ENCODE measurements around the gene EIF3B.
"Not testable (repeated sequence)": the region's sequence is repeated elsewhere in the genome, so short reads cannot be mapped to it uniquely, and the experiment has no call there.

EIF3B gene

DNA sequence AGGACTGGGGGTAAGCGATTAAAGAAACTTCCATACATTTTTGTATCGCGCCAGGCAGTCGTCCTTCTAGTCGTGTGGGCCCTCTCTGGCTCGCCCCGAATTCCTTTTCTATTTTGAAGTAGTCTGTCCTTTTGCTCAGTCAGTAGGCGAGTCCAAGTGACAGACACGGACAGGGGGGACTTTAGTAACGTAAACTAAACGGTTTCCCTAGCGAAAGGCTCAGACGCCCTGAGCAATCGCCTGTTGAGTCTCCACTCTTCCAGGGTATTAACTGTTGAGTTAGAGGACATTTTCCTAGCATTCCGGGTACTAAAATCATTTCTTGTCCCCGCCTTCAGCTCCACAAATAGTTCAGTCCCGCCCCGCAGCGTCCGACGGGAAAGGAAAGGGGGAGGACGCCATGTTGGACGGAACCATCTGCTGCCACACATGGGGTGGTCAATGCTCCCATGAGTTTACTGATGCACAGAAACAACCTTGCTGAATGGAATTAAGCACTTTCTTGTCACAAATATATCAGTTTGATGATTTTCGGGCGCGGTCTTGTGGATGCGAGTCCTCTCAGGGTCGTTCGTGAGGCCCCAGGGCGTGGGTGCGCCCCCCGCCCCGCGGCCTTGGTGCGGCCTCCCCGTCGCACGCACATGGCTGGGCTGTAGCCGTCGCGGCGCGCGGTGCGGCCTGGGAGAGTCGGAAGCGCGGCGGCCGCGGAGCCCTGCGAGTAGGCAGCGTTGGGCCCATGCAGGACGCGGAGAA is at the start of gene EIF3B:
Gene EIF3B, plus strand, starts transcription at position 642 of the 753 bp plus-strand sequence. Its CDS starts 95 bp downstream, at position 737.
- Histone ChIP-seq H3K27ac (ENCODE audit: low read length) (peak within 1 kb of the TSS; percentile 95), H2AFZ (ENCODE audit: low read length) (peak within 1 kb of the TSS; percentile 94), H3K4me3 (ENCODE audit: low read length) (peak within 1 kb of the TSS; percentile 89), H3K9me2 (replicated peaks; ENCODE audit: insufficient read depth, low read length) (no peaks in the 10 kb centered on the region), H3K36me3 (replicated peaks; ENCODE audit: insufficient read depth, low read length) (peaks cover 6% of the 10 kb centered on the region; the same call in 1 of the 2 replicates), H3K9me3 (replicated peaks; ENCODE audit: insufficient read depth, low read length) (no peaks in the 10 kb centered on the region), H3K4me2 (ENCODE audit: low read depth, low read length) (peak within 1 kb of the TSS; percentile 80), H4K20me1 (ENCODE audit: insufficient read depth, low read length) (peaks cover 29% of the 10 kb centered on the region), H3K79me2 (ENCODE audit: low read length) (peaks cover 45% of the 10 kb centered on the region), H3K27me3 (replicated peaks; ENCODE audit: insufficient read depth, low read length) (no peaks in the 10 kb centered on the region), H3F3A (ENCODE audit: insufficient read depth, low read length) (peaks cover 7% of the 10 kb centered on the region), H3K9ac (ENCODE audit: low read length) (peak within 1 kb of the TSS; percentile 100), H3K4me1 (ENCODE audit: low read length) (peaks cover 13% of the 10 kb centered on the region)
- DNase-seq = peak; percentile 90
- TF ChIP-seq, protein P1, sequence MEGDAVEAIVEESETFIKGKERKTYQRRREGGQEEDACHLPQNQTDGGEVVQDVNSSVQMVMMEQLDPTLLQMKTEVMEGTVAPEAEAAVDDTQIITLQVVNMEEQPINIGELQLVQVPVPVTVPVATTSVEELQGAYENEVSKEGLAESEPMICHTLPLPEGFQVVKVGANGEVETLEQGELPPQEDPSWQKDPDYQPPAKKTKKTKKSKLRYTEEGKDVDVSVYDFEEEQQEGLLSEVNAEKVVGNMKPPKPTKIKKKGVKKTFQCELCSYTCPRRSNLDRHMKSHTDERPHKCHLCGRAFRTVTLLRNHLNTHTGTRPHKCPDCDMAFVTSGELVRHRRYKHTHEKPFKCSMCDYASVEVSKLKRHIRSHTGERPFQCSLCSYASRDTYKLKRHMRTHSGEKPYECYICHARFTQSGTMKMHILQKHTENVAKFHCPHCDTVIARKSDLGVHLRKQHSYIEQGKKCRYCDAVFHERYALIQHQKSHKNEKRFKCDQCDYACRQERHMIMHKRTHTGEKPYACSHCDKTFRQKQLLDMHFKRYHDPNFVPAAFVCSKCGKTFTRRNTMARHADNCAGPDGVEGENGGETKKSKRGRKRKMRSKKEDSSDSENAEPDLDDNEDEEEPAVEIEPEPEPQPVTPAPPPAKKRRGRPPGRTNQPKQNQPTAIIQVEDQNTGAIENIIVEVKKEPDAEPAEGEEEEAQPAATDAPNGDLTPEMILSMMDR (IDR thresholded peaks at IDR 0.05; ENCODE audit: low read length) = no peak
- TF ChIP-seq EZH2 (optimal IDR thresholded peaks at IDR 0.05; ENCODE audit: low read depth, low read length) (no peak), EZH2phosphoT487 (IDR thresholded peaks at IDR 0.05; ENCODE audit: low read length) (no peak)

DNA sequence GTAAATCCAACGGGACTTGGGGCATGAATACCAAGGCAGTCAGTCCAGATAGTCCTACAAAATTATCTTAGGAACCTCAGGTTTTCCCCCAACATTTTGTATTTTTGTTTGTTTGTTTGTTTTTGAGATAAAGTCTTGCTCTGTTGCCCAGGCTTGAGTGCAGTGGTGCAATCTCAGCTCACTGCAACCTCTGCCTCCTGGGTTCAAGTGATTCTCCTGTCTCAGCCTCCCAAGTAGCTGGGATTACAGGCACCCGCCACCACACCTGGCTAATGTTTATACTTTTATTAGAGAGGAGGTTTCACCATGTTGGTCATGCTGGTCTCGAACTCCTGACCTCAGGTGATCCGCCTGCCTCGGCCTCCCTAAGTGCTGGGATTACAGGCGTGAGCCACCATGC is 49.4 kb upstream of the EIF3B start:
- H4K20me1 ChIP-seq (ENCODE audit: insufficient read depth, low read length); H3K27ac ChIP-seq (ENCODE audit: low read length); H3K4me1 ChIP-seq (ENCODE audit: low read length); H3K4me3 ChIP-seq (ENCODE audit: low read length); H2AFZ ChIP-seq (ENCODE audit: low read length); DNase-seq; H3K27me3 ChIP-seq (replicated peaks; ENCODE audit: insufficient read depth, low read length); H3K36me3 ChIP-seq (replicated peaks; ENCODE audit: insufficient read depth, low read length); H3K9me3 ChIP-seq (replicated peaks; ENCODE audit: insufficient read depth, low read length); H3K9me2 ChIP-seq (replicated peaks; ENCODE audit: insufficient read depth, low read length); H3K4me2 ChIP-seq (ENCODE audit: low read depth, low read length); H3K9ac ChIP-seq (ENCODE audit: low read length); H3F3A ChIP-seq (ENCODE audit: insufficient read depth, low read length): not testable (repeated sequence)
- H3K79me2 ChIP-seq (ENCODE audit: low read length) = peaks cover 16% of the 10 kb centered on the region

DNA sequence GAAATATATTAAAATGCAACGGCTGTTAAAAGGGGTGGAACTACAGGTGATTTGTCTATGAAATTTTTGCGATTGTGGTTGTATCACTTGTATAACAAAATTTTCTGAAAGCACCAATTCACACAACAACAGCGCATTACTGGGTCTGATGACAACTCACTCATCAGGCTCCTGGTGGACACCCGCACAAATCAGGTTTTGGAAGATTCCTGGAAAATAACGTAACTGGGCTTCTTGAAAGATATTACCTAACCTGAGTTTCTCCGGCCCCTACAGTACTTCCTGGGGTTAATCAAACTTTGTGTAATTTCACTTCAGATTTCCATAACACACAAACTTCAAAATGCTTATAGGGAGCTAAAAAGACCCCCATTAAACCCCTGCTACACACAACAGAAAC is 47.9 kb upstream of the EIF3B start:
- H4K20me1 ChIP-seq (ENCODE audit: insufficient read depth, low read length) = no peaks in the 10 kb centered on the region
- peaks cover 14% of the 10 kb centered on the region for H3K79me2 ChIP-seq (ENCODE audit: low read length)
- no peaks in the 10 kb centered on the region for H3K4me1 ChIP-seq (ENCODE audit: low read length)
- H3K27ac ChIP-seq (ENCODE audit: low read length) = no peak overlapping the region
- no peaks in the 10 kb centered on the region for H3K9me3 ChIP-seq (replicated peaks; ENCODE audit: insufficient read depth, low read length)
- H3K9me2 ChIP-seq (replicated peaks; ENCODE audit: insufficient read depth, low read length) = no peaks in the 10 kb centered on the region
- no peaks in the 10 kb centered on the region for H3F3A ChIP-seq (ENCODE audit: insufficient read depth, low read length)
- no peak overlapping the region for H2AFZ ChIP-seq (ENCODE audit: low read length)
- H3K27me3 ChIP-seq (replicated peaks; ENCODE audit: insufficient read depth, low read length) = no peaks in the 10 kb centered on the region
- no peak for DNase-seq
- H3K4me2 ChIP-seq (ENCODE audit: low read depth, low read length) = no peak overlapping the region
- no peak overlapping the region for H3K4me3 ChIP-seq (ENCODE audit: low read length)
- H3K9ac ChIP-seq (ENCODE audit: low read length) = no peak overlapping the region
- no peaks in the 10 kb centered on the region for H3K36me3 ChIP-seq (replicated peaks; ENCODE audit: insufficient read depth, low read length)
- TF ChIP-seq, protein P1 (IDR thresholded peaks at IDR 0.05; ENCODE audit: low read length) = no peak
- TF ChIP-seq EZH2 (optimal IDR thresholded peaks at IDR 0.05; ENCODE audit: low read depth, low read length) (no peak), EZH2phosphoT487 (IDR thresholded peaks at IDR 0.05; ENCODE audit: low read length) (no peak)

DNA sequence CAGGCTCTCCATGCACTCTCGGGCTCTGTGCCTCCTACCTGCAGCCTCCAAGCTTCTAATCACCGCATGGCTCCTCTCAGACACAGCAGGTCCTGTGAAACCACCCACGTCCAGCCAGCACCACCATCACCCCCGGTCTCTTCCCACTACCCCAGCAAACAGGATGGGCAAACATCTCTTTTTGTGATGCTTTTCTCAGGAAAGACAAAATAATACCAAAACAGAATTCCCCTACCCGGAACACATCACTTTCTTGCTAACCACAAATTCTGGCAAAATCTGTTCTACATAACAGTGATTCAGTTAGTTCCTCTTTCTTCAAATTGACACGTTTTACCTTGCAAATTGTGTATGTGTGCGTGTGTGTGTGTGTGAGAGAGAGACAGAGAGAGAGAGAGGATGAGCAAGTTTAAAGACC is 46.9 kb upstream of the EIF3B start:
- no peaks in the 10 kb centered on the region for H3K9me2 ChIP-seq (replicated peaks; ENCODE audit: insufficient read depth, low read length)
- H3K9me3 ChIP-seq (replicated peaks; ENCODE audit: insufficient read depth, low read length) = no peaks in the 10 kb centered on the region
- H3K4me2 ChIP-seq (ENCODE audit: low read depth, low read length) = no peak overlapping the region
- no peak overlapping the region for H3K9ac ChIP-seq (ENCODE audit: low read length)
- no peak overlapping the region for H3K27ac ChIP-seq (ENCODE audit: low read length)
- H3F3A ChIP-seq (ENCODE audit: insufficient read depth, low read length) = no peaks in the 10 kb centered on the region
- H4K20me1 ChIP-seq (ENCODE audit: insufficient read depth, low read length) = no peaks in the 10 kb centered on the region
- H3K4me3 ChIP-seq (ENCODE audit: low read length) = no peak overlapping the region
- H2AFZ ChIP-seq (ENCODE audit: low read length) = no peak overlapping the region
- H3K27me3 ChIP-seq (replicated peaks; ENCODE audit: insufficient read depth, low read length) = no peaks in the 10 kb centered on the region
- no peak for TF ChIP-seq EZH2 (optimal IDR thresholded peaks at IDR 0.05; ENCODE audit: low read depth, low read length)
- TF ChIP-seq EZH2phosphoT487 (IDR thresholded peaks at IDR 0.05; ENCODE audit: low read length) = no peak
- TF ChIP-seq, protein P1 (IDR thresholded peaks at IDR 0.05; ENCODE audit: low read length) = no peak
- DNase-seq = no peak
- H3K4me1 ChIP-seq (ENCODE audit: low read length) = no peaks in the 10 kb centered on the region
- peaks cover 21% of the 10 kb centered on the region for H3K79me2 ChIP-seq (ENCODE audit: low read length)
- no peaks in the 10 kb centered on the region for H3K36me3 ChIP-seq (replicated peaks; ENCODE audit: insufficient read depth, low read length)

Measured in MM.1S (cell line).